ENCODE measurements around the gene GMDS. TPM values are rescaled to one million over a fixed set of nuclear protein-coding genes. Genes with fewer than 3 reads are reported as not detected.
A peak's percentile ranks its signal among the peaks of the same experiment; 100 is the strongest.

The GMDS gene
- total and polyA plus RNA-seq, 2 of the 13 experiments (the other 11 are each of a cell fraction or from before 2014, with no cell fraction given) = 64.4 to 112 TPM

DNA sequence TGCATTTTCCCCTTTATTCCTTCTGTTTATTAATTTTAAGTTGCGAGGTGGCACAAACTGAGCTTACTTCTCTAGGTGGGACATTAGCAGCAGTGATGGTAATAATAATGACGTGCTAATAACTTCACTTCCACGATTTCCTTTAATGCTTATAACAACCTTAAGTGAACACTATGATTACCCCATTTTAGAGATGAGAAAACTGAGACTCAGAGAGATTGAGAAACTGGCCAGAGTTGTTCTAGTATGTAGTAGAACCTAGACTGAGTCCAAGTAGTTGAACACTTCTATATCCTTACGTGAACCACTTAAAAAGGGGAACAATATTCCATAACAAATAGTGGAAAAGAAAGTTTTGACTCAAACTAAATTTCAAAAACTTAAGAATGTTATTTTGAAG is 297.5 kb downstream of the GMDS start:
- WGBS (ENCODE audit: low lambda C conversion rate) = 94% methylated on average over 4 of the region's 4 CpGs
- intact Hi-C loops (cut with micrococcal nuclease; ENCODE audit: unreplicated experiment) = no loop called here
- no peak for ATAC-seq

DNA sequence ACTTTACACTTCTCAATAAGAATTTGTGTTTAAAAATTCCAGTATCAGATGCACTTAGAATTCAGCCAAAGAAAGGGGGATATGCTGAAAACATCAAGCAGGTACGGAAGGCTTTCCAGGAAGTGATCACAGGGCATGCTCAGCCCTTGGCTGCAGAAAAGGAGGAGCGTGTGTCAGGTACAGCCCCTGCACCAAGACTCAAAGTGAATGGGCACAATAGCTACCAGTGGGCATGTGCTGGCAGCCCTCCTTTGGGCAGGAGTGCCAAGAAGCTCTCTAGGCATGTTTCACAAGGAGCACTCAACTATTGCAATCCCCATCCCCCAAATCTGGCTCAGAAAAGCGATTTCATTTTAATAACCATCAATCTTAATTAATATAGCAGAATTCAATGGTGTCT is 298.8 kb downstream of the GMDS start:
- ATAC-seq = no peak
- BruUV-seq (replicated peaks) = no TSS peak
- in situ Hi-C loops (cut with HindIII; ENCODE audit: extremely low pct_ligation_motif_present, low pct_unique_long_range_greater_than_20kb) (no loop called here), intact Hi-C loops (cut with micrococcal nuclease; ENCODE audit: unreplicated experiment) (no loop called here)
- no peak for FAIRE-seq
- Histone ChIP-seq H3K4me2 (ENCODE audit: low read depth, low read length) (no peak overlapping the region), H2AFZ (ENCODE audit: low read length) (no peak overlapping the region), H3K4me3 (replicated peaks in 1 of 3; ENCODE audit: insufficient read depth in 1 of 3, low read depth in 2 of 3, low read length in 3 of 3) (no peak overlapping the region), H4K20me1 (ENCODE audit: insufficient read depth, low read length) (no peaks in the 10 kb centered on the region), H3K79me2 (ENCODE audit: insufficient read depth, low read length) (no peaks in the 10 kb centered on the region), H3K36me3 (replicated peaks in 1 of 2; ENCODE audit: control insufficient read depth in 1 of 2, insufficient read depth in 2 of 2, low read length in 2 of 2) (peaks cover 11 to 56% of the 10 kb centered on the region in 2 experiments; a peak in 4 of 5 replicates), H3K9me3 (ENCODE audit: low read length) (no peaks in the 10 kb centered on the region), H3K27me3 (ENCODE audit: control insufficient read depth in 1 of 2, insufficient read depth in 2 of 2, low read length in 2 of 2) (no peaks in the 10 kb centered on the region), H3K9ac (ENCODE audit: insufficient read depth, low read depth, low read length) (no peak overlapping the region), H3K4me1 (ENCODE audit: insufficient read depth, low read length) (no peaks in the 10 kb centered on the region), H3K27ac (ENCODE audit: extremely low read length, insufficient read depth, low read length) (no peak overlapping the region)
- CTCF ChIA-PET (ENCODE audit: low intra/inter-chr PET ratio, low total read pairs) = no interaction called here
- no peak for DNase-seq (ENCODE audit: low spot score)
- POLR2A ChIA-PET = no interaction called here
- 98% methylated on average over 3 of the region's 3 CpGs for WGBS (ENCODE audit: low lambda C conversion rate)
- TF ChIP-seq ZNF121 (CRISPR knock-in tag; IDR thresholded peaks at IDR 0.05) = no peak
- no peak for TF ChIP-seq ZNF484 (CRISPR knock-in tag; IDR thresholded peaks at IDR 0.05; ENCODE audit: borderline replicate concordance, low read depth)
- no peak for TF ChIP-seq CREM (IDR thresholded peaks at IDR 0.05)
- no peak for TF ChIP-seq CREM (CRISPR knock-in tag; IDR thresholded peaks at IDR 0.05)
- no peak for TF ChIP-seq ZNF10 (CRISPR knock-in tag; IDR thresholded peaks at IDR 0.05; ENCODE audit: borderline replicate concordance, low read depth)
- TF ChIP-seq ZNF510 (CRISPR knock-in tag; IDR thresholded peaks at IDR 0.05; ENCODE audit: low read depth) = no peak
- TF ChIP-seq, protein P1, sequence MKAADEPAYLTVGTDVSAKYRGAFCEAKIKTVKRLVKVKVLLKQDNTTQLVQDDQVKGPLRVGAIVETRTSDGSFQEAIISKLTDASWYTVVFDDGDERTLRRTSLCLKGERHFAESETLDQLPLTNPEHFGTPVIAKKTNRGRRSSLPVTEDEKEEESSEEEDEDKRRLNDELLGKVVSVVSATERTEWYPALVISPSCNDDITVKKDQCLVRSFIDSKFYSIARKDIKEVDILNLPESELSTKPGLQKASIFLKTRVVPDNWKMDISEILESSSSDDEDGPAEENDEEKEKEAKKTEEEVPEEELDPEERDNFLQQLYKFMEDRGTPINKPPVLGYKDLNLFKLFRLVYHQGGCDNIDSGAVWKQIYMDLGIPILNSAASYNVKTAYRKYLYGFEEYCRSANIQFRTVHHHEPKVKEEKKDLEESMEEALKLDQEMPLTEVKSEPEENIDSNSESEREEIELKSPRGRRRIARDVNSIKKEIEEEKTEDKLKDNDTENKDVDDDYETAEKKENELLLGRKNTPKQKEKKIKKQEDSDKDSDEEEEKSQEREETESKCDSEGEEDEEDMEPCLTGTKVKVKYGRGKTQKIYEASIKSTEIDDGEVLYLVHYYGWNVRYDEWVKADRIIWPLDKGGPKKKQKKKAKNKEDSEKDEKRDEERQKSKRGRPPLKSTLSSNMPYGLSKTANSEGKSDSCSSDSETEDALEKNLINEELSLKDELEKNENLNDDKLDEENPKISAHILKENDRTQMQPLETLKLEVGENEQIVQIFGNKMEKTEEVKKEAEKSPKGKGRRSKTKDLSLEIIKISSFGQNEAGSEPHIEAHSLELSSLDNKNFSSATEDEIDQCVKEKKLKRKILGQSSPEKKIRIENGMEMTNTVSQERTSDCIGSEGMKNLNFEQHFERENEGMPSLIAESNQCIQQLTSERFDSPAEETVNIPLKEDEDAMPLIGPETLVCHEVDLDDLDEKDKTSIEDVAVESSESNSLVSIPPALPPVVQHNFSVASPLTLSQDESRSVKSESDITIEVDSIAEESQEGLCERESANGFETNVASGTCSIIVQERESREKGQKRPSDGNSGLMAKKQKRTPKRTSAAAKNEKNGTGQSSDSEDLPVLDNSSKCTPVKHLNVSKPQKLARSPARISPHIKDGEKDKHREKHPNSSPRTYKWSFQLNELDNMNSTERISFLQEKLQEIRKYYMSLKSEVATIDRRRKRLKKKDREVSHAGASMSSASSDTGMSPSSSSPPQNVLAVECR (CRISPR knock-in tag; IDR thresholded peaks at IDR 0.05; ENCODE audit: borderline replicate concordance) = no peak
- no peak for TF ChIP-seq ZNF441 (CRISPR knock-in tag; IDR thresholded peaks at IDR 0.05; ENCODE audit: borderline replicate concordance)
- TF ChIP-seq, protein P2, sequence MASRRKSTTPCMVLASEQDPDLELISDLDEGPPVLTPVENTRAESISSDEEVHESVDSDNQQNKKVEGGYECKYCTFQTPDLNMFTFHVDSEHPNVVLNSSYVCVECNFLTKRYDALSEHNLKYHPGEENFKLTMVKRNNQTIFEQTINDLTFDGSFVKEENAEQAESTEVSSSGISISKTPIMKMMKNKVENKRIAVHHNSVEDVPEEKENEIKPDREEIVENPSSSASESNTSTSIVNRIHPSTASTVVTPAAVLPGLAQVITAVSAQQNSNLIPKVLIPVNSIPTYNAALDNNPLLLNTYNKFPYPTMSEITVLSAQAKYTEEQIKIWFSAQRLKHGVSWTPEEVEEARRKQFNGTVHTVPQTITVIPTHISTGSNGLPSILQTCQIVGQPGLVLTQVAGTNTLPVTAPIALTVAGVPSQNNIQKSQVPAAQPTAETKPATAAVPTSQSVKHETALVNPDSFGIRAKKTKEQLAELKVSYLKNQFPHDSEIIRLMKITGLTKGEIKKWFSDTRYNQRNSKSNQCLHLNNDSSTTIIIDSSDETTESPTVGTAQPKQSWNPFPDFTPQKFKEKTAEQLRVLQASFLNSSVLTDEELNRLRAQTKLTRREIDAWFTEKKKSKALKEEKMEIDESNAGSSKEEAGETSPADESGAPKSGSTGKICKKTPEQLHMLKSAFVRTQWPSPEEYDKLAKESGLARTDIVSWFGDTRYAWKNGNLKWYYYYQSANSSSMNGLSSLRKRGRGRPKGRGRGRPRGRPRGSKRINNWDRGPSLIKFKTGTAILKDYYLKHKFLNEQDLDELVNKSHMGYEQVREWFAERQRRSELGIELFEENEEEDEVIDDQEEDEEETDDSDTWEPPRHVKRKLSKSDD (CRISPR knock-in tag; IDR thresholded peaks at IDR 0.05; ENCODE audit: low read depth) = no peak
- TF ChIP-seq ISL2 (CRISPR knock-in tag; IDR thresholded peaks at IDR 0.05) = no peak
- TF ChIP-seq CHD4 (IDR thresholded peaks at IDR 0.05; ENCODE audit: borderline replicate concordance, low read length) = no peak
- TF ChIP-seq HHEX (CRISPR knock-in tag; IDR thresholded peaks at IDR 0.05) = no peak

More for the DNA sequence above, 297.5 kb downstream of the GMDS start:
- ChIA-PET POLR2A (no interaction called here), CTCF (ENCODE audit: low intra/inter-chr PET ratio, low total read pairs) (no interaction called here)
- TF ChIP-seq SALL2 (CRISPR knock-in tag; IDR thresholded peaks at IDR 0.05) (no peak), ZNF629 (CRISPR knock-in tag; conservative IDR thresholded peaks at IDR 0.05) (peak; percentile 78)
- no TSS peak for BruUV-seq (replicated peaks)
- Histone ChIP-seq H3K36me3 (replicated peaks in 1 of 2; ENCODE audit: control insufficient read depth in 1 of 2, insufficient read depth in 2 of 2, low read length in 2 of 2) (peaks cover 19 to 63% of the 10 kb centered on the region in 2 experiments), H3K27me3 (ENCODE audit: control insufficient read depth in 1 of 2, insufficient read depth in 2 of 2, low read length in 2 of 2) (no peaks in the 10 kb centered on the region), H3K27ac (ENCODE audit: extremely low read length, insufficient read depth, low read length) (no peak overlapping the region), H3K4me1 (ENCODE audit: insufficient read depth, low read length) (no peaks in the 10 kb centered on the region), H3K4me2 (ENCODE audit: low read depth, low read length) (no peak overlapping the region), H4K20me1 (ENCODE audit: insufficient read depth, low read length) (no peaks in the 10 kb centered on the region), H3K9me3 (ENCODE audit: low read length) (no peaks in the 10 kb centered on the region), H3K9ac (ENCODE audit: insufficient read depth, low read depth, low read length) (no peak overlapping the region), H3K79me2 (ENCODE audit: insufficient read depth, low read length) (no peaks in the 10 kb centered on the region), H3K4me3 (replicated peaks in 1 of 3; ENCODE audit: insufficient read depth in 1 of 3, low read depth in 2 of 3, low read length in 3 of 3) (no peak overlapping the region), H2AFZ (ENCODE audit: low read length) (no peak overlapping the region)
- in situ Hi-C loops (cut with HindIII; ENCODE audit: extremely low pct_ligation_motif_present, low pct_unique_long_range_greater_than_20kb) = no loop called here
- FAIRE-seq (no peak), DNase-seq (ENCODE audit: low spot score) (no peak)
